ENCODE data around the gene GPC1.

DNA sequence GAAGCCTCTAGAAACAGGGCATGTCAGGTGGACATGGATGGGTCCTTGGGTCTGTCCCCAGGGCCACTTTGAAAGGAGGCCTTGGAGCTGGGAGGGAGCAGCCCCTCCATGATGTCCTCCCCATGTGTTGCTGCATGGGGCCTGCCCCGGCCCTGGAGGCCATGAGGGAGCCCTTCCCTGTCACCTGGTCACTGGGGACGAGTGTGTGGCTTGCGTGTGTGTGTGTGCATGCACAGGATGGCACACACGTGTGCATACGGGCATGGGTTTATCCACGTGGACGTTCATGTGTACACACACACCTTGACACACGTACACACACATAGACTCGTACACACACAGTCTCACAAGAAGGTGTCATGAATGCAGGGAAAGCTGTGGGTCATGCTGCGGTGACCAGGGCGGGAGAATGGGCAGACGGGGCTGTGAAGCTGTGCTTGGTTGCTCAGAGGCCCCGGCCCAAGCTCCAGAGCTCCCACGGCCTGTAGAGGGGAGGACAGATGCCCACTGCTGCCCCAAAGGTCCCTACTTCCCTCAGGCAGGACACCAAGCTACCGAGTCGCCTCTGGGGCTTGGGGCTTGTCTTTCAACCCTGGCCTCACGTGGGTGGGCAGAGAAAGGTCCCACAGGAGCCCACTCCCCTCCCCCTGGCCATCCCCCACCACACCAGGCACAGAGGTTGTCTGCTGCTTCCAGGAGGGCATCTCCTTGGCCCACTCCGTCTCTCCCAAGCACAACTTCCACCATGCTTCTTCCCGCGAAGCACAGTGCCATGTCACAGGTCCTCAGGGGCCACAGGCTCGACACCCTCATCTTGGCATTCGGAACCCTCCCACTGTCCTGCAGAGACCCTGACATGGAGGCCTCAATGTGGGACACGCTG, 42.3 kb upstream of the GPC1 start:
- TF ChIP-seq, protein P1, sequence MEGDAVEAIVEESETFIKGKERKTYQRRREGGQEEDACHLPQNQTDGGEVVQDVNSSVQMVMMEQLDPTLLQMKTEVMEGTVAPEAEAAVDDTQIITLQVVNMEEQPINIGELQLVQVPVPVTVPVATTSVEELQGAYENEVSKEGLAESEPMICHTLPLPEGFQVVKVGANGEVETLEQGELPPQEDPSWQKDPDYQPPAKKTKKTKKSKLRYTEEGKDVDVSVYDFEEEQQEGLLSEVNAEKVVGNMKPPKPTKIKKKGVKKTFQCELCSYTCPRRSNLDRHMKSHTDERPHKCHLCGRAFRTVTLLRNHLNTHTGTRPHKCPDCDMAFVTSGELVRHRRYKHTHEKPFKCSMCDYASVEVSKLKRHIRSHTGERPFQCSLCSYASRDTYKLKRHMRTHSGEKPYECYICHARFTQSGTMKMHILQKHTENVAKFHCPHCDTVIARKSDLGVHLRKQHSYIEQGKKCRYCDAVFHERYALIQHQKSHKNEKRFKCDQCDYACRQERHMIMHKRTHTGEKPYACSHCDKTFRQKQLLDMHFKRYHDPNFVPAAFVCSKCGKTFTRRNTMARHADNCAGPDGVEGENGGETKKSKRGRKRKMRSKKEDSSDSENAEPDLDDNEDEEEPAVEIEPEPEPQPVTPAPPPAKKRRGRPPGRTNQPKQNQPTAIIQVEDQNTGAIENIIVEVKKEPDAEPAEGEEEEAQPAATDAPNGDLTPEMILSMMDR (IDR thresholded peaks at IDR 0.05): no peak
- no peak for TF ChIP-seq EZH2 (IDR thresholded peaks at IDR 0.05; ENCODE audit: borderline replicate concordance, insufficient read depth, low read depth, low read length, poor library complexity, severe bottlenecking)
